CD14-positive monocyte (primary cell): Measurements from ENCODE around the gene TRIM38. TPM values are rescaled to one million over a fixed set of nuclear protein-coding genes. Genes with fewer than 3 reads are reported as not detected.

Experiments used
- DNase-seq, 3 donors: peaks; one replicate each; pipeline ENCODE4 v3.0.0-alpha.2; 2011 to 2022
- H2AFZ ChIP-seq: 2 replicates; pipeline ENCODE4 v1.6.0; 2012; ENCODE audit warnings: mild to moderate bottlenecking, low read depth, low read length, inconsistent platforms; ENCODE audit not compliant: insufficient read depth, poor library complexity, severe bottlenecking
- H3K27ac ChIP-seq, 2 donors: 1 replicate in 1 of 2; 2 replicates in 1 of 2; pipeline ENCODE4 v1.5.1; 2012 to 2013; ENCODE audit warnings: low read length in 2 of 2, control low read depth in 1 of 2, inconsistent platforms in 1 of 2, low read depth in 1 of 2, mild to moderate bottlenecking in 1 of 2
- H3K27me3 ChIP-seq, 2 donors: one replicate each; pipeline versions ENCODE4 v1.6.0 to v1.6.1; 2011 to 2013; ENCODE audit warnings: low read length in 2 of 2; ENCODE audit not compliant: control insufficient read depth in 2 of 2, insufficient read depth in 2 of 2
- H3K36me3 ChIP-seq, 2 donors: replicated peaks in 1 of 2; 1 replicate in 1 of 2; 2 replicates in 1 of 2; pipeline versions ENCODE4 v1.5.1 to v1.6.1; 2012 to 2013; ENCODE audit warnings: low read length in 2 of 2, control low read depth in 1 of 2, inconsistent platforms in 1 of 2, mild to moderate bottlenecking in 1 of 2; ENCODE audit not compliant: insufficient read depth in 2 of 2, control insufficient read depth in 1 of 2
- H3K4me1 ChIP-seq, 2 donors: 1 replicate in 1 of 2; 2 replicates in 1 of 2; pipeline versions ENCODE4 v1.5.1 to v1.6.1; 2012 to 2013; ENCODE audit warnings: low read length in 2 of 2, control low read depth in 1 of 2, inconsistent platforms in 1 of 2, mild to moderate bottlenecking in 1 of 2, moderate library complexity in 1 of 2; ENCODE audit not compliant: insufficient read depth in 2 of 2, control insufficient read depth in 1 of 2
- H3K4me2 ChIP-seq: replicated peaks from 2 replicates; pipeline ENCODE3; 2012; ENCODE audit warnings: low read length, moderate library complexity, mild to moderate bottlenecking; ENCODE audit not compliant: poor library complexity, severe bottlenecking; ENCODE audit errors: extremely low read depth
- H3K4me3 ChIP-seq, 3 experiments: fragments of 200-600 bp in 1 of 3; sonication (generic) in 1 of 3; replicated peaks in 1 of 3; 1 replicate in 2 of 3; 2 replicates in 1 of 3; pipeline ENCODE4 v1.5.1; 2011 to 2013; ENCODE audit warnings: low read length in 3 of 3, mild to moderate bottlenecking in 3 of 3, control low read depth in 2 of 3, low read depth in 2 of 3, inconsistent platforms in 1 of 3, moderate library complexity in 1 of 3
- H3K79me2 ChIP-seq: 2 replicates; pipeline ENCODE4 v1.6.0; 2012; ENCODE audit warnings: mild to moderate bottlenecking, control low read depth, inconsistent platforms, low read length, moderate library complexity; ENCODE audit not compliant: insufficient read depth
- H3K9ac ChIP-seq: 2 replicates; pipeline ENCODE4 v1.6.0; 2017; ENCODE audit warnings: low read length, mild to moderate bottlenecking; ENCODE audit not compliant: insufficient read depth, poor library complexity, severe bottlenecking
- H3K9me3 ChIP-seq, 2 donors: replicated peaks in 1 of 2; 1 replicate in 1 of 2; 2 replicates in 1 of 2; pipeline versions ENCODE4 v1.5.1 to v1.6.1; 2012 to 2013; ENCODE audit warnings: low read length in 2 of 2, control low read depth in 1 of 2; ENCODE audit not compliant: control insufficient read depth in 1 of 2, insufficient read depth in 1 of 2
- H4K20me1 ChIP-seq: 2 replicates; pipeline ENCODE4 v1.6.0; 2012; ENCODE audit warnings: mild to moderate bottlenecking, low read length, control low read depth, moderate library complexity; ENCODE audit not compliant: insufficient read depth
- H3K27ac Mint-ChIP-seq, 7 donors: one replicate each; pipeline ENCODE4 v1.8.0; 2020; ENCODE audit warnings: mild to moderate bottlenecking in 7 of 7, mixed read lengths in 7 of 7, moderate library complexity in 6 of 7, inconsistent platforms in 2 of 7
- H3K27me3 Mint-ChIP-seq, 3 donors: one replicate each; pipeline ENCODE4 v1.8.0; 2021 to 2022; ENCODE audit warnings: low read depth in 3 of 3, mild to moderate bottlenecking in 3 of 3, mixed read lengths in 3 of 3, moderate library complexity in 3 of 3, inconsistent platforms in 1 of 3
- H3K36me3 Mint-ChIP-seq, 2 donors: one replicate each; pipeline ENCODE4 v1.8.0; 2020; ENCODE audit warnings: mixed read lengths in 2 of 2, inconsistent platforms in 1 of 2, mild to moderate bottlenecking in 1 of 2
- H3K4me1 Mint-ChIP-seq: one replicate; pipeline ENCODE4 v1.8.0; 2020; ENCODE audit warnings: mild to moderate bottlenecking, mixed read lengths
- H3K4me3 Mint-ChIP-seq, 2 donors: one replicate each; pipeline ENCODE4 v1.8.0; 2020; ENCODE audit warnings: mild to moderate bottlenecking in 2 of 2, mixed read lengths in 2 of 2, moderate library complexity in 1 of 2
- H3K9me3 Mint-ChIP-seq, 7 donors: one replicate each; pipeline ENCODE4 v1.8.0; 2020 to 2022; ENCODE audit warnings: mixed read lengths in 7 of 7, mild to moderate bottlenecking in 6 of 7, moderate library complexity in 6 of 7, inconsistent platforms in 2 of 7
- CTCF ChIP-seq: fragments of 200-600 bp; IDR thresholded peaks from one replicate; pipeline ENCODE4 v1.8.0; 2022; ENCODE audit warnings: antibody characterized with exemption, mild to moderate bottlenecking
- WGBS: methylation state at CpG from one replicate; pipeline ENCODE4 v1.1.5; 2013; ENCODE audit warnings: missing lambda C conversion rate; ENCODE audit not compliant: insufficient coverage; 5-methylcytosine and 5-hydroxymethylcytosine counted together
- intact Hi-C, 2 donors: fragments of 100-400 bp; cut with micrococcal nuclease; formaldehyde crosslinking; loops; one replicate each; pipeline versions ENCODE4 v1.15.0 to v1.15.1; 2023
- polyA plus RNA-seq, 3 donors: library from polyadenylated mRNA; depleted of rRNA in 1 of 3; unstranded in 2 of 3; stranded (reverse) in 1 of 3; fragments of 300-500 nt in 2 of 3; fragments of >200 nt in 1 of 3; fragmentation: Illumina TruSeq in 2 of 3; gene quantifications; 1 replicate in 2 of 3; 2 replicates in 1 of 3; pipeline ENCODE4 v1.2.3, GENCODE V29; 2012 to 2021

Gene TRIM38
- polyA plus RNA-seq, 3 donors, result 4.1 to 23.2 (median 8.0) TPM

- Histone ChIP-seq H3K27me3 (no peaks in the 10 kb centered on the region), H4K20me1 (no peaks in the 10 kb centered on the region), H2AFZ (no peak overlapping the region), H3K27ac (no peak overlapping the region), H3K9me3 (no peaks in the 10 kb centered on the region), H3K4me3 (no peak overlapping the region), H3K79me2 (no peaks in the 10 kb centered on the region), H3K4me2 (no peak overlapping the region), H3K4me1 (no peaks in the 10 kb centered on the region), H3K36me3 (no peaks in the 10 kb centered on the region), H3K9ac (no peak overlapping the region)
- Mint-ChIP-seq H3K27me3 (peaks cover 0 to 2% (median 1%) of the 10 kb centered on the region in 3 donors), H3K27ac (no peak overlapping the region), H3K9me3 (peaks cover 0 to 3% (median 0%) of the 10 kb centered on the region in 7 donors), H3K4me3 (no peak overlapping the region), H3K36me3 (no peaks in the 10 kb centered on the region), H3K4me1 (peaks cover 4% of the 10 kb centered on the region)
- peak in 1 of 3 donors; percentile 3 for DNase-seq
- TF ChIP-seq CTCF, result no peak
- intact Hi-C loops, result no loop called here
Observed at GRCh38 chr6:25921525-25922203, 40.9 kb upstream of the TRIM38 start.

GRCh38 chr6:25922301-25922700 is 40.3 kb upstream of the TRIM38 start:
- Histone ChIP-seq H3K9me3 (no peaks in the 10 kb centered on the region), H3K4me3 (no peak overlapping the region), H3K9ac (no peak overlapping the region), H3K4me1 (peaks cover 0 to 1% of the 10 kb centered on the region in 2 donors), H3K4me2 (no peak overlapping the region), H3K79me2 (no peaks in the 10 kb centered on the region), H2AFZ (no peak overlapping the region), H4K20me1 (no peaks in the 10 kb centered on the region), H3K27me3 (no peaks in the 10 kb centered on the region), H3K27ac (no peak overlapping the region), H3K36me3 (no peaks in the 10 kb centered on the region)
- Mint-ChIP-seq H3K27ac (no peak overlapping the region), H3K4me1 (peaks cover 9% of the 10 kb centered on the region), H3K36me3 (no peaks in the 10 kb centered on the region), H3K27me3 (peaks cover 0 to 2% (median 1%) of the 10 kb centered on the region in 3 donors), H3K4me3 (no peak overlapping the region), H3K9me3 (peaks cover 0 to 3% (median 0%) of the 10 kb centered on the region in 7 donors)
- WGBS, result 80% methylated on average over 1 of the region's 2 CpGs
- intact Hi-C loops, result no loop called here
- DNase-seq, result no peak
- no peak for TF ChIP-seq CTCF
